Smooth muscle cell of the brain vasculature (primary cell): ENCODE results near the gene IL9R.
"Not testable (repeated sequence)": the region's sequence is repeated elsewhere in the genome, so short reads cannot be mapped to it uniquely, and the experiment has no call there.

Source experiments
- DNase-seq: peaks from one replicate; pipeline ENCODE4 v3.0.0-alpha.2; 2012; ENCODE audit warnings: low read depth, low spot score

Gene IL9R, protein sequence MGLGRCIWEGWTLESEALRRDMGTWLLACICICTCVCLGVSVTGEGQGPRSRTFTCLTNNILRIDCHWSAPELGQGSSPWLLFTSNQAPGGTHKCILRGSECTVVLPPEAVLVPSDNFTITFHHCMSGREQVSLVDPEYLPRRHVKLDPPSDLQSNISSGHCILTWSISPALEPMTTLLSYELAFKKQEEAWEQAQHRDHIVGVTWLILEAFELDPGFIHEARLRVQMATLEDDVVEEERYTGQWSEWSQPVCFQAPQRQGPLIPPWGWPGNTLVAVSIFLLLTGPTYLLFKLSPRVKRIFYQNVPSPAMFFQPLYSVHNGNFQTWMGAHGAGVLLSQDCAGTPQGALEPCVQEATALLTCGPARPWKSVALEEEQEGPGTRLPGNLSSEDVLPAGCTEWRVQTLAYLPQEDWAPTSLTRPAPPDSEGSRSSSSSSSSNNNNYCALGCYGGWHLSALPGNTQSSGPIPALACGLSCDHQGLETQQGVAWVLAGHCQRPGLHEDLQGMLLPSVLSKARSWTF

DNA sequence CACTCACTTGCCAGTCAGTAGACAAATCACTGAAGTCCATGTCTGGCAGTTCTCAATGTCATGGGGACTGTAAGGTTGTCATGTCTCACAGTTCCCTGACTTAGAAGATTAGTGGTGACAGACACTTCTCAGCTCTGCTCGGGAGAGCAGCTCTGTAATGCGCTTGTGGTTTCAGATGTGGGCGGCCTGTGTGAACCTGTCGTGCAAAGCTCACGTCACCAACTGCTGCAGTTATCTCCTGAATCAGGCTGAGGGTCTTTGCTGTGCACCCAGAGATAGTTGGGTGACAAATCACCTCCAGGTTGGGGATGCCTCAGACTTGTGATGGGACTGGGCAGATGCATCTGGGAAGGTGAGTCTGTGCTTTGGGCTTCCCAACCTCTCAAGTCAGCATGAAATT, at the start of gene IL9R:
IL9R (plus strand) TSS at position 261 of the 400 bp plus-strand sequence; CDS start at position 325, 64 bp downstream.
- DNase-seq: no peak

DNA sequence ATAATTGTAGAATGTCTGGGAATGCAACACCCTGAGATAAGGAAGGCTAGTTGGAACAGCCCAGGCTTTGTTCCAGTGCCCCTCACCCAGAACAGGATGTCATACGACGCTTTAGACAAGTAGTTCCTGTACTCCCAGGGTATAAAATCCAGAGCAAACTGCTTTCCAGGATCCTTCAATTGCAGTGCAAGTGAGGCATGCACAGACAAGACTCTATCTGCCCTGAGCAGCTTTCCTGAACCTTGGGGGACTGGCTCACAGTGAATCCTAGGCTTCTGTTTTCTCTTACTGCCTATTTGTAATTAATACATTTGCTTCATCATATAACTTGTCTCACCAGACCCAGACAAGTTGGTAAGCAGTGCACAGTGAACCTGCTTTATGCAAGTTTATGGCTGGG, 48.4 kb upstream of the IL9R start:
- DNase-seq: no peak

DNA sequence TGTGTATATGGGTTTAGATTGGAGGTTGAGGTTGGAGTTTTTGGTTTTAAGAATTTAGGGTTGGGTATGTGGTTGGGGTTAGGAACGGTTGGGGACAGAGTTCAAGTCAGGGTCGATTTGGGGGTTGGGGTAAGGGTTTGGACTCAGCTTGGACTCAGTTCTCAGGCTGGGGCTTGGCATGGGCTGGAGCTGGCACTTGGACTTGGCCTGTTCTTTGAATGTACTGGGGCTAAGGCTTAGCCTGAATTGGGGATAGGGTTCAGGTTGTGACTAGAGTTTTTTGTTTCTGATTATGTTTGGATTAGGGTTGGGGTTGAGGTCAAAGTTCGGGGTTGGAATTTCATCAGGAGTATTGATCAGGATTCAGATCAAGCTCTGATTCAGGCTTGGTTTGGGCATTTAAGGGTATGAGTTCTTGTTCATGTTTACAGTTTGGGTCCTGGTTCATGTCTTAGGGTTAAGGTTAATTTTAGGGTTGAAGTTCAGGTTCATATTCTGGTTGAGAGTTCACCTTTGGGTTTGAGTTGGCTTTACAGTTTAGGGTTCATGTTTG, 46.2 kb upstream of the IL9R start:
- no peak for DNase-seq

DNA sequence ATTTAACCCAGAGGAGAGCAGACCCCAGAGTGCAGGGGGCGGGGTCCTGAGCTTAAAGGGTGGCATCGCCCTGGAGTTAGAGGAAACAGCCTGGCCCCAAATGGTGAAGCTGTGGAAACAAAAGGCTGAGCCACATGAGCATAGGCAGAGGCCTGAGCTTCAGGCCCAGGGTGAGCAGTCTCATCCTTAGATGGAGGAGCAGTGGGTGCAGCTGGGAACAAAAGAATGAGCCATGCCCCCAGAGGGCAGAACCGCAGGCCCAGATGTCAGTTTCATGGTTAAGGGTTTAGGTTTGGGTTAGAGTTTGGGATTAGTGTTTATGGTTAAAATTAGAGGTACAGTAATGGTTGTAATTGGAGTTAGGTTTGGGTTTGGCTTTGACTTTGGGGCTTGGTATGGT, 44.4 kb upstream of the IL9R start:
- no peak for DNase-seq

DNA sequence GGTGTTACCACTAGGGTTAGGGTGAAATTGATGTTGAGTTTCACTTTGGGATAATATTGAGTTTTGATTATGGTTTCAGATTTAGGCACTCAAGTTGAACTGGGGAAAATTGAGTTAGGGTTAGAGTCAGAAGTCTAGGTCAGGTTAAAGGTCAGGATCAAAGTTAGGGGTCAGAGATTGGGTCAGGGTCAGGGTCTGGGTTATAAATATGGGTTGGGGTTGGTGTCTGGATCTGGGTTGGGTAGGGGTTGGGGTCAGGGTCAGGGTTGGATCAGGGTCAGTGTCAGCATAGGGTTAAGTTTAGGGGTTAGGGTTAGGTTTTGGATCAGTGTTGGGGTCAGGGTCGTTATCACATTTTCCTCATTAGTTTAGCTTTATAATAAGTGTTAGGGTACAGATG, 42.7 kb upstream of the IL9R start:
- DNase-seq: no peak

DNA sequence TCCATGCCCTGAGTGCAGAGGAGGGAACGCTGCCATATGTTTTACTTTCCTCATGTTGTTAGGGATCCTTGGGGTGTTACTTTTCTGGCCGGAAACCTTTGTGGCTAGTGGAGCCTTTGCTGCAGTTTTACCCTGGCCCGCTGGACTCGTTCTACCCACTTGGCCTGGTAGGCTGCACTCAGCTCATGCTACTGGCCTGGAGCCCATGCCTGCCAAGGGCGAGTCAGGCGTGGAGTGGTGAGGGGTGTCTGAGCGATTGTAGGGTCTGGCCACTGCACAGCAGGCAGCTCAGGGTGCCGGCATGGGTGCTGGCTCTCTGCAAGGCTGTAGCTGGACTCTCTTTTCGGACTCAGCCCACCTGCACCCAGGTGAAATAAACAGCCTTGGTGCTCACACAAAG, 41.4 kb upstream of the IL9R start:
- DNase-seq: no peak

DNA sequence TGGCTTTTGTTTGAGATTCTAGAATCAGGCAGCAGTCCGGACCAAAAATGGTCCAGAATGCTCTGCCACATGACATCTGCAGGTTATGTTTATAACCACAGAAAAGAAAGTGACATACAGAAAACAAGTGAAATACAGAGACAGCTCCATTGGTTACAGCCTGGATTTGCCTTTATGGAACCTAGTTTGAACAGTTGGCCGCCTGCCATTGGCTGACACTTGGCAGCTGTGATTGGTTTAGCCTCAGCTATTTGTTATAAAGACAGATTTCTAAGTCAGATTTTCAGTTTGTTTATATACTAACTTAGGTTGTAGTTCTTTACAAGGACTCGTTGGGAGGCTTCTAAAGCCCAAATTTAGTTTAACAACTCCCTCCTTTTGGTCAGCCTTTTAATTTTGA, 40.8 kb upstream of the IL9R start:
- DNase-seq: no peak

DNA sequence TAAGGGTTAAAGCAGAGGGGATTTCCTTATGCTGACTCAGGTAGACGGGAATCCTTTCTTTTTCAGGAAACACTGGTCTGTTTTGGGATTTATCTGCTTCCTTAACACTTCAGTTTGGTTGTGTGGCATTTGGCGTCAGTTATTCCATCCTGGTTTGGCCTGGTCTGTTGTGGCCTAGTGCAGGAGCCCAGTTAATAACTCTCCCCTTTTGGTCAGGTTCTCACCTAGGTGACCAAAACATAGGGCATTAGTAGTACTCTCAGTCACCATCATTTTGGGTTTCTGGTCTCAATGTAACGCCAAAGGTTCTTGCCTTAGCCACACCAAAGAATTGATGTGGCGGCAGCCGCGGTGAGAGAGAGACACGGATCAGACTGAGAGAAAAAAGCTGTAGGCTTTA, 39.7 kb upstream of the IL9R start:
- DNase-seq: no peak

DNA sequence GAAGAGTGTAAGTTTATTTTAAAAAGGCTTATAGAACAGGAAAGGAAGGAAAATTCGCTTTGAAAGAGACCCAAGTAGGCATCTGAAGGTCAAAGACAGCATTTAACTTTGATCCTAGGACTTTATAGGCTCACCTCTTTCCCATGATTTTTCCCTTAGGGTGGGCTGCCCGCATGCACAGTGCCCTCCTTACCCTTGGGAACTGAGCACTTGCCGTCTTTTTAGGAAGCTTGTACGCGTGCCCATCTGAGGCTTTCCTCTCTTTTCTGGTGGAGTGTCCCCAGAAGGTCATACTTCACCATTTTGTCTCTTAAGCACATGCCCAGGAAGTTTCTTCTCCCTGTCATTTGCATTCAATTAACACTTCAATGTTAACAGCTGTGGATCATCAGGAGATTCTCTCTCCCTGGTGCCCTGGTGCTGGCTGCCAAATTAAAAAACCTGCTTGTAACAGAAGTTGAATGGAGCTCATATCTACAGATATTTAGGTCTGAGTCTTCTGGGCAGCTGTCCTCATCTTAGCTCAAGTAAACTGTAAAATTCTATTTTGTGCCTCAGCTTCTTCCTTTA, 38.4 kb upstream of the IL9R start:
- no peak for DNase-seq

DNA sequence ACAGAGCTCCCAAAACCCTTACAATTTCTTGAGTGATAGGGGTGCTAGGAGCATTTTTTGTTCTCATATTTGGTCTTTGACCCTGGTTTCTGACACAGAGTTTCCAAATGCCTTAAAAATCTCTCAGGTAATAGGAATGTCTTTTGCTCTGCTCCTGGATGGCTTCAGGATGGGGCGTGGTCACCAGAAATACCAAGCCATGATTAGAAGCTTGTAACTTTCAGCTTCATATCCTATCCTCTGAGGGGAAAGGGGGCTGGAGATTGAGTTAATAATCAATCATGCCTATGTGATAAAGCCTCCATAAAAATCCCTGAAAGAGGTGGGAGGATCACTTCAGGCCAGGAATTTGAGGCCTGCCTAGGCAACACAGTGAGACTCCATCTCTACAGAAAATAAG, 34.6 kb upstream of the IL9R start:
- DNase-seq: no peak

DNA sequence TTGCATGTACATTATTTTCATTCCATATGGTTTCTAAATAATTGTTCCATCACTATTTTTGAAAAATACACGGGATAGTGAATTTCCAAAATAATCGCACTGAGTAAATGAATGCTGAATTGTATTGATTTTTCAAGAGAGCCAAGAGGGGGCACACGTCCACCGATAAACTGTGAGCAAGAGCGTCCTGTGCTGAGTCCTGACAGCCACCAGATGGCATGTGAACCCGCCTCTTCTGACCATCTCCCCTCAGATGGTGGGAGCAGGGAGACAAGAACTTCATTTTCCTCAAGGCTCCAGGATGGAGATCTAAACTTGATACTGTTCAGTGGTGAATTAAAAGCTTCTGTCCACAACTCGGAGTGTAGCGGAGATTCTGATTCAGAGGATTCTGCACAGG, 30.6 kb upstream of the IL9R start:
- DNase-seq: no peak

DNA sequence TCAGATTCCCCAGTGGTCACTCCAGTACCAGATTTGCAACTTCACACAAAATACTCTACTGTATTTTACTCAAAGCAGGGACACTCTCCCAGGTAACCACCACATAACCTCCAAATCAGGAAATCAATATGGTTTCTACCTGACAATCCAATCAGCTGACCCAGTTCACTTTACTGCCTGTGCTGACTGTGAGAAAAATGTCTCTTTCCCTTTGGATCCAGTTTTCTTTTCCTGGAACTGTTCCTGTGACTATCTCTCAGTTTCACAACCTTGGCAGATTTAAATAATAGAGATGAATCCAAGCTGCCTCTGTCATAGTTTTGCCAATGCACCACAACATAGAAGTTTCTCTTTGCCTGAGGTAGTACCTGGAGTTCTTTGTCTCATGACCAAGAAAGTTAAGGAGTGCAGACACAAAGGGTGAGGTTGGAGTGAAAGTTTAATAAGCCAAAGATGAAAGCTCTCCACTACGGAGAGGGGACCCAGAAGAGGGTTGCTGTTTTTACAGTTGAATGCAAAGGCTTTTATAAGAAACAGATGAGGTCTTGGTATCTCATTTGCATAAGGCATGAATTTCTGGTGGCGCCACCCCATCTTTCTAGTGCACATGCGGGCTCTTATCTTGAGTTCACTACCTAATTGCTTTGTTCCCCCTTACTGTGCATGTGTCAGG, 29.7 kb upstream of the IL9R start:
- DNase-seq: no peak

DNA sequence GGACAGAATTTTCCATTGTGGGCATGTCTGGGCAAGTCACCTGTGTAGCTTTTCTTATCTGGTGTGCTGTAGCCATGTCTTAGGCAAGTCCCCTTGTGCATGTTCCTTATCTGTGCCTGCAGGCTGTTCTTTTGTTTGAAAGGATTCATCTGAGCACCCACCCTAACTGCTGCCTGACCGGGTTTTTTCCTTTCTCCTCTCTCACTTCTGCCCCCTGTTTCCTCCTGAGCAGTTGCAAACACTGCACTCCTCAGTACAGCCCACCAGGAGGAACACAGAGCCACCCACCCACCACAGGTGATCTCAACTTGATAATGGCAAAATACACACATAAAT, 29.2 kb upstream of the IL9R start:
- DNase-seq: no peak

DNA sequence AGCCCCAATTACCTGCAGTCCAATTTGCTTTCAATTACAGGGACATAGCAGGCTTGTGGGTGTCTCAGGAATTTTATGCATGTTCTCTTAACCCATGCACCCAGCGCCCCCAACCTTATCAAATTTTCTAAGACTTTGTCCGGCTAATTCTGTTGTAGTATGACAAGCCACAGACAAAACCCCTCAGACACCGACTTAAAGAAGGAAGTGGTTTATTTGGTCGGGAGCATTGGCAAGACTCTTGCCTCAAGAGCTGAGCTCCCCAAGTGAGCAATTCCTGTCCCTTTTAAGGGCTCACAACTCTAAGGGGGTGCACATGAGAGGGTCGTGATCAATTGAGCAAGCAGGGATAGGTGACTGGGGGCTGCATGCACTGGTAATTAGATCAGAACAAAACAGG, 28.7 kb upstream of the IL9R start:
- no peak for DNase-seq

DNA sequence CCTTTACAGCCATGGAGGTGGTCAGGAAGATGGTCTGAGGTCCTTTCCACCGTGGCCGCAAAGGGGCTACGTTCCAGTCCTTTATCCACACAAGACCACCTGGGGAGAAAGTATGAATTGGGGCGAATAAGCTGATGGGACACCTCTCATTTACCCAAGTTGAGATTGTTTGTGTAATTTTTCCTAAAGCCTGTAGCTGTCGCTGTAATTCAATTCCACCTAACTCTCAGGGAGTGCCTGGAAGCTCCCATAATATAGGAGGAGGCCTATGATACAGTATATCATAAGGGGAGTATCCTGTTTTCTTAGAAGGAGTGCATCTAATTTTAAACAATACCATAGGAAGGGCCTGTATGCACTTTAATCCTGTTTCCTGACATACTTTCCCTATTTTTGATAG, 25.8 kb upstream of the IL9R start:
- not testable (repeated sequence) for DNase-seq

DNA sequence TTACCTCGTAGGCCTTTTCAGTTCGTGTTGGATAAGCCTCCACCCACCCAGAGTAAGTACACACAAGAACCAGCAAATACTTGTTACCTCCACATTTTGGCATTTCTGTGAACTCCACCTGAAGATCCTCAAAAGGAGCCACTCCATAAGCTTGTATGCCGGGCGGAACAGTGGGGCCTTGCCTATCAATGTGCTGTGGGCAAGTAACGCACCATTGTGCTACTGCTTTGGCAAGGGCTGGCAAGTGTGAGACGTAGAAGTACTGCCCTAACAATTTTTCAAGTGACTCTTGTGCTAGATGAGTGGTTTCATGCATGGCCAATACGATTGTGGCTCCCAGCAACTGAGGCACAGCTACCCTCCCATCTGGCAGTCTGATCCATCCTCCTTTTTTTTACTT, 25.3 kb upstream of the IL9R start:
- DNase-seq: not testable (repeated sequence)

DNA sequence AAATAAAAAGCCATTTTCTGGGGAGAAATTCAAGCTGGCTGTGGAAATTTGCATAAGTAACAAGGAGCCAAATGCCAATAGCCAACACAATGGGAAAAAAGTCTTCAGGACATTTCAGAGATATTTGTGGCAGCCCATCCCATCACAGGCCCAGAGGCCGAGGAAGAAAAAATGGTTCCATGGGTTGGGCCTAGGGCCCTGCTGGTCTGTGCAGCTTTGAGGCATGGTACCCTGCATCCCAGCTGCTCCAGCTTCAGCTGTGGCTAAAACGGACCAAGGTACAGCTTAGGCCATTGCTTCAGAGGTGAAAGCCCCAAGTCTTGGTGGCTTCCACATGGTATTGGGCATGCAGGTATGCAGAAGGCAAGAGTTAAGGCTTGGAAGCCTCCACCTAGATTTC, 14.2 kb upstream of the IL9R start:
- DNase-seq: no peak

DNA sequence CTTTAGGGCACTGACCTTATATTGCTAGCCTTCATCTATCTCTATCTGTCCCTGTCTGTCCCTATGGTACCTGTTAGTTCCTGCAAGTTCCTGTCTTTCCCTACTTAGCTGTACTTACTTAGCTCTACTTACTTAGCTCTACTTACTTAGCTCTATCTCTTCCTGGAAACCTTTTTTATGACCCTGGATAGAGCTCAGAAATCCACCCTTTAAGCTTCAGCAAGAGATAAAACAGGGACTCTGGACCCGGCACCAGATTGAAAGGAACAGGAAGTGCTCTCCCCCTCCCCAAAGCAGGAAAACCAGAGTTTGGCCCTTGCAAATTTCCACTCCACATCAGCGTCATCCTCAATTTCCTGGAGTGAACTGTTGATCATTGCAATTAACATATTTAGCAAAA, 12.3 kb upstream of the IL9R start:
- no peak for DNase-seq

DNA sequence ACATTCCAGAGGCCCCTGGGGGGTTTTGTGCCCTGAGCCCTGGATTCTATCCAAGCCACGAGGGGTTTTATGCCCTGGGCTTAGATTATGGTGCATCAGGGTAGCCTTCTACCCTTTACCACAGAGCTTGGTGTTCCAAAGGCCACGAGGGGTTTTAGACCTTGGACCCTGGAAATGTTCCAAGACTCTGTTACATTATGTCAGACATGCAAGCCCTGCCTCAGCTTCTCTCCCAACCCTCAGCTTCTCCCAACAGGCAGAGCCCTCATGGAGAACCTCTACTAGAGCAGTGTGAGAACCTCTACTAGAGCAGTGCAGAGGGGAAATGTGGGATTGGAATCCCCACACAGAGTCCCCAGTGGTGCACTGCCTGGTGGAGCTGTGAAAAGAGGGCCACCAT, 10.5 kb upstream of the IL9R start:
- not testable (repeated sequence) for DNase-seq

DNA sequence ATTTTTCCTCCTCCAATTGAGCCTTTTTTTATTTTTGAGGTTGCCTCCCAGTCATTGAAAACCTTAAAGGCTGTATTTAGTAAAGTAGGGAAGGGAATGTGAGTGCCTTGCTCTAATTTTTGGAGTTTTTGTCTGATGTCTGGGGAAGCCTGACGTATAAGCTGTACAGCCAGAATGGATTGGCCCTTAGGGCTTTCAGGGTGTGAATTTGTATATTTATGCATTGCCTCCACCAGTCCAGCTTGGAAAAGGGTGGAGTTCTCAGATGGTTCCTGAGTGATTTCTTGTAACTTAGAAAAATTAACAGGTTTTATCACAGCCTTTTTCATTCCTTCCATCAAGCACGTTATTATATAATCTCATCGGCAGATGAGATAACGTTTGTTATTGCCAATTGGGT, 8.6 kb upstream of the IL9R start:
- no peak for DNase-seq

DNA sequence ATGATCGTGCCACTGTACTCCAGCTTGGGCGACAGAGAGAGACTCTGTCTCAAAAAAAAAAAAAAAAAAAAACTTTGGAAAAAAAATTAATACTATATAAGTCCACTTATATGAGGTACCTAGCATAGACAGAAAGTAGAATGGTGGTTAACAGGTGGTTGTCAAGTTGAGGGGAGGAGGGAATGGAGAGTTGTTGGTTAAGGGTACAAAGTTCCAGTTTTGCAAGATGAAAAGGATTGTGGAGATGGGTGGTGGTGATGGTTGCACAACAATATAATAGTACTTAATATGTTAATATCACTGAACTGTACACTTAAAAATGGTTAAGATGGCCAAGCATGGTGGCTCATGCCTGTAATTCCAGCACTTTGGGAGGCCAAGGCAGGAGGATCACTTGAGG, 4.1 kb upstream of the IL9R start:
- no peak for DNase-seq

DNA sequence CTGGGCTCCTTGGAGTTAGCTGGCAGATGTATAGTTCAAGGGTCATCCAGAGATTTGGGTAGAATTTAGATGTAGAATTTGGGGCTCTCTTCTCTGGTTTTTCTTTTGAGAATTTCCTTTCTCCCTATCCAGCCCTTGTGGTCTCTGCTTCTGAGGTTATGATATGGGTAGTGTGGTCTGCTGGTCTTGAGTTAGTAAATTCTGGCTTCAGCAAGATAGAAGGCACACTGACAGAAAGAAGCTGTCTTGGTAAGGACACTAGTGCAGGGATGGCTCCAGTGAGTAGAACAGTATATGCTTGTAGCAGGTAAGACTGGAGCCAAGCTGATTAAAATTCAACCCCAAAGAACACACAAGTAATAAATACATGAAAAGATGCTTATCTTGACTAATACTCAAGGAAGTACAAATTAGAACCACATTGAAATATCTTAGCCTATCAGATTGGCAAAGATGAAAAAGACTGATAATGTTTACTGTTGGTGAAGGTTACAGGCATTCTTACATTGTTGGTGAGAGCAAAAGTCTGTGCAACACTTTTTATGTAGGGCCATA, 2.1 kb upstream of the IL9R start:
- no peak for DNase-seq
